ENCODE data around the gene PPP1R14C.
"Not testable (repeated sequence)": the region's sequence is repeated elsewhere in the genome, so short reads cannot be mapped to it uniquely, and the experiment has no call there.

PPP1R14C gene

GRCh38 chr6:150142670-150143515 is at the start of gene PPP1R14C:
Gene PPP1R14C, plus strand, starts transcription at chr6:150143044. Its CDS starts 149 bp downstream, at chr6:150143193.
- DNase-seq (ENCODE audit: low read depth), result no peak

- DNase-seq (ENCODE audit: low read depth), result no peak
These were observed 49.4 kb upstream of the PPP1R14C start for GRCh38 chr6:150093397-150093796.

GRCh38 chr6:150098155-150098554 is 44.7 kb upstream of the PPP1R14C start:
- DNase-seq (ENCODE audit: low read depth), result no peak

GRCh38 chr6:150099546-150099945 is 43.3 kb upstream of the PPP1R14C start:
- no peak for DNase-seq (ENCODE audit: low read depth)

- no peak for DNase-seq (ENCODE audit: low read depth)
These were observed 42.9 kb upstream of the PPP1R14C start for GRCh38 chr6:150099953-150100352.

GRCh38 chr6:150100745-150101144 is 42.1 kb upstream of the PPP1R14C start:
- DNase-seq (ENCODE audit: low read depth), result no peak

GRCh38 chr6:150102750-150103270 is 40.0 kb upstream of the PPP1R14C start:
- no peak for DNase-seq (ENCODE audit: low read depth)

GRCh38 chr6:150112233-150112632 is 30.6 kb upstream of the PPP1R14C start:
- no peak for DNase-seq (ENCODE audit: low read depth)

GRCh38 chr6:150115769-150116168 is 27.1 kb upstream of the PPP1R14C start:
- DNase-seq (ENCODE audit: low read depth), result no peak

- no peak for DNase-seq (ENCODE audit: low read depth)
These were observed 26.5 kb upstream of the PPP1R14C start for GRCh38 chr6:150116200-150116800.

- DNase-seq (ENCODE audit: low read depth), result no peak
These were observed 24.6 kb upstream of the PPP1R14C start for GRCh38 chr6:150118203-150118602.

GRCh38 chr6:150118627-150119026 is 24.2 kb upstream of the PPP1R14C start:
- DNase-seq (ENCODE audit: low read depth), result no peak

- no peak for DNase-seq (ENCODE audit: low read depth)
These were observed 23.7 kb upstream of the PPP1R14C start for GRCh38 chr6:150119173-150119572.

GRCh38 chr6:150123645-150124044 is 19.2 kb upstream of the PPP1R14C start:
- DNase-seq (ENCODE audit: low read depth), result no peak

- no peak for DNase-seq (ENCODE audit: low read depth)
These were observed 18.6 kb upstream of the PPP1R14C start for GRCh38 chr6:150124235-150124634.

- no peak for DNase-seq (ENCODE audit: low read depth)
These were observed 16.1 kb upstream of the PPP1R14C start for GRCh38 chr6:150126641-150127291.

- DNase-seq (ENCODE audit: low read depth), result no peak
These were observed 14.4 kb upstream of the PPP1R14C start for GRCh38 chr6:150128425-150128824.

- no peak for DNase-seq (ENCODE audit: low read depth)
These were observed 13.0 kb upstream of the PPP1R14C start for GRCh38 chr6:150129616-150130505.

GRCh38 chr6:150133686-150134085 is 9.2 kb upstream of the PPP1R14C start:
- no peak for DNase-seq (ENCODE audit: low read depth)

- no peak for DNase-seq (ENCODE audit: low read depth)
These were observed 8.4 kb upstream of the PPP1R14C start for GRCh38 chr6:150134280-150134920.

- not testable (repeated sequence) for DNase-seq (ENCODE audit: low read depth)
These were observed 5.1 kb upstream of the PPP1R14C start for GRCh38 chr6:150137711-150138110.

Measured in HS-27A (cell line).